Measurements from ENCODE around the gene MAP2K5. TPM values are rescaled to one million over a fixed set of nuclear protein-coding genes. Genes with fewer than 3 reads are reported as not detected.

MAP2K5 gene
- total RNA-seq, 1 experiment from 2014 or later, result 15.0 TPM

DNA sequence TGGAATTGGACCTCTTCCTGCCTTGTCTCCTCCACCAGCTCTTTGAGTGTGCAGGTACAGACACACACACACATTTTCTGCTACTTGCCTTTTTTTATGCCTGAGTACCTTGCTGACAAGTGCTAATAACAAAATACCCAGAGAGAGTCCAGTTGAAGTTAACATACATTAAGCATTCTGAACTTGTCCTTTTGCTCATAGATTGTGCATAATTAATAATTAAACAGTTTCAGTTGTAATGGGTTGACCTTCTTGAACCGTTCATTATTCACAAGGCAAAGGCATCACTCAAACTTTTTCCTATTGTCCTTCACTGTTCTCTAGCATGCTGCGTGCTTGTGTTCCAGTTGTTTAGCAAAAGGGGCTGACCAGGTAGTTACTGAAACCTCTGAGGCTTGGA, 223.2 kb downstream of the MAP2K5 start:
- H3K79me1 ChIP-seq (ENCODE audit: insufficient read depth, low read depth, low read length, poor library complexity, severe bottlenecking), result no peaks in the 10 kb centered on the region
- no peak overlapping the region for H3K4ac ChIP-seq (ENCODE audit: low read depth, low read length)
- H4K8ac ChIP-seq (replicated peaks; ENCODE audit: insufficient read length, low read depth, low read length), result no peak overlapping the region
- Mint-ChIP-seq H3K4me1 (peaks cover 18 to 37% of the 10 kb centered on the region in 2 experiments), H3K27ac (no peak overlapping the region), H3K36me3 (ENCODE audit: insufficient read depth in 1 of 3, low read depth in 3 of 3) (no peaks in the 10 kb centered on the region), H3K9me3 (no peaks in the 10 kb centered on the region), H3K27me3 (ENCODE audit: low read depth) (no peaks in the 10 kb centered on the region), H3K4me3 (no peak overlapping the region)
- no peak overlapping the region for H3K27ac ChIP-seq (ENCODE audit: insufficient read length, low read depth, low read length)
- no peak overlapping the region for H4K91ac ChIP-seq (ENCODE audit: insufficient read length, low read depth, low read length)
- no peak for DNase-seq
- H3K27me3 ChIP-seq (ENCODE audit: insufficient read depth, low read length), result no peaks in the 10 kb centered on the region; the same call in 1 of the 2 replicates
- peaks cover 3% of the 10 kb centered on the region; the same call in 1 of the 2 replicates for H3K4me1 ChIP-seq (ENCODE audit: insufficient read depth, low read length)
- no peak overlapping the region for H3K23ac ChIP-seq (ENCODE audit: insufficient read length, low read depth, low read length)
- no peaks in the 10 kb centered on the region for H3K9me3 ChIP-seq (ENCODE audit: control insufficient read depth, low read depth, low read length)
- H3K4me2 ChIP-seq (ENCODE audit: insufficient read depth, insufficient read length, low read length), result no peak overlapping the region
- H3T11ph ChIP-seq (ENCODE audit: low read length), result no peak overlapping the region
- no peaks in the 10 kb centered on the region for H4K20me1 ChIP-seq (ENCODE audit: control insufficient read depth, insufficient read depth, insufficient read length)
- no peak overlapping the region for H3K56ac ChIP-seq (ENCODE audit: insufficient read length, low read depth, low read length)
- no peak overlapping the region for H2BK5ac ChIP-seq (ENCODE audit: insufficient read length, low read length)
- no peak overlapping the region for H3K18ac ChIP-seq (ENCODE audit: insufficient read length, low read depth, low read length)
- no peak overlapping the region for H3K9ac ChIP-seq (ENCODE audit: extremely low read depth, insufficient read length, low read length)
- no peak overlapping the region for H2BK20ac ChIP-seq (ENCODE audit: low read depth, low read length, poor library complexity, severe bottlenecking)
- no peak for TF ChIP-seq CTCF (conservative IDR thresholded peaks at IDR 0.05)
- WGBS (ENCODE audit: extremely low coverage, insufficient read length, low lambda C conversion rate), result no CpG with 5 or more reads among the region's 2 CpGs
- no peak overlapping the region for H2BK120ac ChIP-seq (ENCODE audit: low read depth, low read length, poor library complexity, severe bottlenecking)
- no peak overlapping the region for H2AK5ac ChIP-seq (ENCODE audit: insufficient read length, low read length)
- no peaks in the 10 kb centered on the region for H3K23me2 ChIP-seq (ENCODE audit: insufficient read length, low read depth, low read length, poor library complexity, severe bottlenecking)
- H3K79me2 ChIP-seq (ENCODE audit: insufficient read depth, low read length), result no peaks in the 10 kb centered on the region
- no peak overlapping the region for H3K14ac ChIP-seq (ENCODE audit: insufficient read depth, low read length)
- H2AFZ ChIP-seq (ENCODE audit: low read length), result no peak overlapping the region
- H2BK12ac ChIP-seq (ENCODE audit: insufficient read length, low read depth, low read length), result no peak overlapping the region
- no peak overlapping the region for H2BK15ac ChIP-seq (ENCODE audit: low read depth, low read length)
- no peak overlapping the region for H4K5ac ChIP-seq (ENCODE audit: insufficient read length, low read depth, low read length)
